ENCODE results near the gene PITX3. TPM values are rescaled to one million over a fixed set of nuclear protein-coding genes. Genes with fewer than 3 reads are reported as not detected.

The PITX3 gene
- 11.6 and 18.1 TPM in 2 replicates for total RNA-seq
- 5.2 TPM for polyA plus RNA-seq (2012)

- peak; percentile 97 for DNase-seq (ENCODE audit: low read depth)
These were observed at the start of gene PITX3 for GRCh38 chr10:102241444-102242117. Gene PITX3 (minus strand): TSS chr10:102241512. CDS start chr10:102232080, 9,432 bp downstream.

GRCh38 chr10:102289840-102290239 lies 48.5 kb upstream of the PITX3 start:
- no peak for DNase-seq (ENCODE audit: low read depth)

- DNase-seq (ENCODE audit: low read depth): no peak
These were observed 48.0 kb upstream of the PITX3 start for GRCh38 chr10:102289356-102289755.

GRCh38 chr10:102287991-102288390 lies 46.7 kb upstream of the PITX3 start:
- DNase-seq (ENCODE audit: low read depth): no peak

GRCh38 chr10:102287538-102287937 lies 46.2 kb upstream of the PITX3 start:
- no peak for DNase-seq (ENCODE audit: low read depth)

GRCh38 chr10:102286216-102286615 lies 44.9 kb upstream of the PITX3 start:
- no peak for DNase-seq (ENCODE audit: low read depth)

- no peak for DNase-seq (ENCODE audit: low read depth)
These were observed 43.8 kb upstream of the PITX3 start for GRCh38 chr10:102285133-102285532.

GRCh38 chr10:102284531-102284930 lies 43.2 kb upstream of the PITX3 start:
- DNase-seq (ENCODE audit: low read depth): no peak

- no peak for DNase-seq (ENCODE audit: low read depth)
These were observed 42.6 kb upstream of the PITX3 start for GRCh38 chr10:102283890-102284289.

- no peak for DNase-seq (ENCODE audit: low read depth)
These were observed 42.2 kb upstream of the PITX3 start for GRCh38 chr10:102283488-102283887.

GRCh38 chr10:102281102-102281487 lies 39.8 kb upstream of the PITX3 start:
- DNase-seq (ENCODE audit: low read depth): peak; percentile 87

- peak; percentile 100 for DNase-seq (ENCODE audit: low read depth)
These were observed 39.2 kb upstream of the PITX3 start for GRCh38 chr10:102280397-102281101.

GRCh38 chr10:102279104-102279503 lies 37.8 kb upstream of the PITX3 start:
- no peak for DNase-seq (ENCODE audit: low read depth)

- no peak for DNase-seq (ENCODE audit: low read depth)
These were observed 34.0 kb upstream of the PITX3 start for GRCh38 chr10:102275343-102275742.

- DNase-seq (ENCODE audit: low read depth): peak; percentile 82
These were observed 32.8 kb upstream of the PITX3 start for GRCh38 chr10:102274062-102274461.

- DNase-seq (ENCODE audit: low read depth): peak; percentile 67
These were observed 27.7 kb upstream of the PITX3 start for GRCh38 chr10:102269017-102269416.

- DNase-seq (ENCODE audit: low read depth): peak; percentile 79
These were observed 27.1 kb upstream of the PITX3 start for GRCh38 chr10:102268375-102268888.

- no peak for DNase-seq (ENCODE audit: low read depth)
These were observed 26.4 kb upstream of the PITX3 start for GRCh38 chr10:102267748-102268147.

- DNase-seq (ENCODE audit: low read depth): no peak
These were observed 25.4 kb upstream of the PITX3 start for GRCh38 chr10:102266670-102267069.

- DNase-seq (ENCODE audit: low read depth): no peak
These were observed 23.1 kb upstream of the PITX3 start for GRCh38 chr10:102264371-102264770.

GRCh38 chr10:102262744-102263370 lies 21.5 kb upstream of the PITX3 start:
- peak; percentile 85 for DNase-seq (ENCODE audit: low read depth)

GRCh38 chr10:102261842-102262241 lies 20.5 kb upstream of the PITX3 start:
- DNase-seq (ENCODE audit: low read depth): no peak

Data from myocyte (in vitro differentiated cells).